ENCODE data around the gene CCDC170. TPM values are rescaled to one million over a fixed set of nuclear protein-coding genes. Genes with fewer than 3 reads are reported as not detected.

Gene CCDC170
- total RNA-seq, 1 donor from 2014 or later, result 1.9 TPM

GRCh38 chr6:151624900-151625536, 131.2 kb downstream of the CCDC170 start:
- Mint-ChIP-seq H3K4me3 (no peak overlapping the region), H3K27ac (no peak overlapping the region), H3K9me3 (no peaks in the 10 kb centered on the region), H3K27me3 (no peaks in the 10 kb centered on the region), H3K36me3 (no peaks in the 10 kb centered on the region), H3K4me1 (ENCODE audit: unreplicated experiment) (no peaks in the 10 kb centered on the region)
- no peak for DNase-seq (ENCODE audit: extremely low spot score, unreplicated experiment)
- TF ChIP-seq, protein P1, sequence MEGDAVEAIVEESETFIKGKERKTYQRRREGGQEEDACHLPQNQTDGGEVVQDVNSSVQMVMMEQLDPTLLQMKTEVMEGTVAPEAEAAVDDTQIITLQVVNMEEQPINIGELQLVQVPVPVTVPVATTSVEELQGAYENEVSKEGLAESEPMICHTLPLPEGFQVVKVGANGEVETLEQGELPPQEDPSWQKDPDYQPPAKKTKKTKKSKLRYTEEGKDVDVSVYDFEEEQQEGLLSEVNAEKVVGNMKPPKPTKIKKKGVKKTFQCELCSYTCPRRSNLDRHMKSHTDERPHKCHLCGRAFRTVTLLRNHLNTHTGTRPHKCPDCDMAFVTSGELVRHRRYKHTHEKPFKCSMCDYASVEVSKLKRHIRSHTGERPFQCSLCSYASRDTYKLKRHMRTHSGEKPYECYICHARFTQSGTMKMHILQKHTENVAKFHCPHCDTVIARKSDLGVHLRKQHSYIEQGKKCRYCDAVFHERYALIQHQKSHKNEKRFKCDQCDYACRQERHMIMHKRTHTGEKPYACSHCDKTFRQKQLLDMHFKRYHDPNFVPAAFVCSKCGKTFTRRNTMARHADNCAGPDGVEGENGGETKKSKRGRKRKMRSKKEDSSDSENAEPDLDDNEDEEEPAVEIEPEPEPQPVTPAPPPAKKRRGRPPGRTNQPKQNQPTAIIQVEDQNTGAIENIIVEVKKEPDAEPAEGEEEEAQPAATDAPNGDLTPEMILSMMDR (conservative IDR thresholded peaks at IDR 0.05), result no peak

- no peaks in the 10 kb centered on the region for H3K9me3 Mint-ChIP-seq
- TF ChIP-seq, protein P1 (conservative IDR thresholded peaks at IDR 0.05), result no peak
- no peaks in the 10 kb centered on the region for H3K36me3 Mint-ChIP-seq
- no peaks in the 10 kb centered on the region for H3K27me3 Mint-ChIP-seq
- DNase-seq (ENCODE audit: extremely low spot score, unreplicated experiment), result no peak
- H3K4me1 Mint-ChIP-seq (ENCODE audit: unreplicated experiment), result no peaks in the 10 kb centered on the region
- H3K4me3 Mint-ChIP-seq, result no peak overlapping the region
- no peak overlapping the region for H3K27ac Mint-ChIP-seq
These were observed 134.1 kb downstream of the CCDC170 start for GRCh38 chr6:151627689-151628444.

GRCh38 chr6:151629791-151630190, 136.0 kb downstream of the CCDC170 start:
- no peak for DNase-seq (ENCODE audit: extremely low spot score, unreplicated experiment)
- no peaks in the 10 kb centered on the region for H3K4me1 Mint-ChIP-seq (ENCODE audit: unreplicated experiment)
- H3K27me3 Mint-ChIP-seq, result no peaks in the 10 kb centered on the region
- H3K9me3 Mint-ChIP-seq, result no peaks in the 10 kb centered on the region
- TF ChIP-seq, protein P1 (conservative IDR thresholded peaks at IDR 0.05), result no peak
- no peak overlapping the region for H3K4me3 Mint-ChIP-seq
- H3K36me3 Mint-ChIP-seq, result no peaks in the 10 kb centered on the region
- H3K27ac Mint-ChIP-seq, result no peak overlapping the region

- no peak for DNase-seq (ENCODE audit: extremely low spot score, unreplicated experiment)
- no peak overlapping the region for H3K4me3 Mint-ChIP-seq
- H3K36me3 Mint-ChIP-seq, result no peaks in the 10 kb centered on the region
- TF ChIP-seq, protein P1 (conservative IDR thresholded peaks at IDR 0.05), result no peak
- H3K4me1 Mint-ChIP-seq (ENCODE audit: unreplicated experiment), result no peaks in the 10 kb centered on the region
- H3K27me3 Mint-ChIP-seq, result no peaks in the 10 kb centered on the region
- no peaks in the 10 kb centered on the region for H3K9me3 Mint-ChIP-seq
- H3K27ac Mint-ChIP-seq, result no peak overlapping the region
These were observed 136.6 kb downstream of the CCDC170 start for GRCh38 chr6:151630387-151630786.

DNA sequence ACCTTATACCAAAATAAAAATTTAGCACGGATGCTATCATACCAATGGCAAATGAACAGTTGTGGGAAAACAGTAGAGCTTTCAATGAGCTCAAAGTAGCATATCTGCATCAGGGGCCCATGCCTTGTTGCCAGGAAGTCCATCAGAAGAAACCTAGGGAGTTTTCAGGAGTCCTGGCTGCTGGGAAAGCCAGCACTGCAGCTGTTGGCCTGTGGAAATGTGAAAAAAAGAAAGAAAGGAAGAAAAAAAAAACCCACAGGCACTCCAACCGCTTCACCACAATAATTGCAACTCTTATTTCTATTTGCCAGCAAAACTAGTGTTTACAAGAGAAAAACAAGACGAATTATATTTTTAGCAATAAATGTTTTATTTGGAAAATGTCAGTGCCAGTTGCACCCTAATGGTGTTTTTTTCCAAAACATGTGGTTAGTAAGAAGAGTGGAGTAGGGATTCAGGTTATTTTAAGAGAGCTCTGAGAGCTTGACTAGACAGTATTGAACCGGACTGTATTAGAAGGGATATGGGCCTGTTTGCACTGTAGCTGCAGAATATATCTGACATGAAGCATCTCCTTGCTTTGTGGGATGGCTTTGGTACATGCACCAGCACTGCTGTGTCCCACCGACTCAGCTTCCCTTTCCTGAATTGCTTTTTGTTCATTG, 137.3 kb downstream of the CCDC170 start:
- Mint-ChIP-seq H3K27me3 (no peaks in the 10 kb centered on the region), H3K4me3 (no peak overlapping the region), H3K27ac (no peak overlapping the region), H3K36me3 (no peaks in the 10 kb centered on the region), H3K9me3 (no peaks in the 10 kb centered on the region), H3K4me1 (ENCODE audit: unreplicated experiment) (no peaks in the 10 kb centered on the region)
- TF ChIP-seq, protein P1 (conservative IDR thresholded peaks at IDR 0.05), result no peak
- DNase-seq (ENCODE audit: extremely low spot score, unreplicated experiment), result no peak

All from type B pancreatic cell (in vitro differentiated cells).